PC-3 (cell line): ENCODE results near the gene IQSEC3.

Source experiments
- CTCF ChIP-seq: fragments of 300-600 bp; sonication (generic); conservative IDR thresholded peaks from 2 replicates; pipeline ENCODE4 v1.5.1; 2017; ENCODE audit warnings: antibody characterized with exemption, low read depth, mild to moderate bottlenecking, low read length
- EZH2 ChIP-seq: fragments of 300-600 bp; sonication (generic); IDR thresholded peaks from one replicate; pipeline ENCODE4 v1.6.1; 2017; ENCODE audit warnings: antibody characterized with exemption, mild to moderate bottlenecking, low read length; ENCODE audit not compliant: unreplicated experiment
- EZH2phosphoT487 ChIP-seq: fragments of 300-600 bp; sonication (generic); IDR thresholded peaks from 2 replicates; pipeline ENCODE4 v1.6.1; 2018; ENCODE audit warnings: mild to moderate bottlenecking, antibody characterized with exemption, low read length, borderline replicate concordance

- TF ChIP-seq CTCF: no peak
- TF ChIP-seq EZH2phosphoT487: no peak
- no peak for TF ChIP-seq EZH2
Observed at GRCh38 chr12:166425-167075, 100.0 kb downstream of the IQSEC3 start.
